Right lobe of liver (tissue), 6 donors: ENCODE data around the gene MED9. TPM values are rescaled to one million over a fixed set of nuclear protein-coding genes. Genes with fewer than 3 reads are reported as not detected.

ENCODE experiments used
- ATAC-seq, 4 donors: fragments of 200-7000 bp; cut with Tn5 transposase; one replicate each; pipeline ENCODE4 v1.9.1; 2020; ENCODE audit warnings: mild to moderate bottlenecking in 4 of 4, moderate library complexity in 4 of 4
- DNase-seq, 3 donors: peaks; one replicate each; pipeline ENCODE4 v3.0.0-alpha.2; 2020
- H3K27ac ChIP-seq, 3 donors: fragments of 200-600 bp; one replicate each; pipeline ENCODE4 v1.8.0; 2022
- H3K27me3 ChIP-seq, 2 donors: fragments of 200-600 bp; one replicate each; pipeline ENCODE4 v1.8.0; 2022
- H3K36me3 ChIP-seq, 4 donors: fragments of 200-600 bp; sonication (generic) in 1 of 4; one replicate each; pipeline versions ENCODE4 v1.5.1 to v1.8.0; 2017 to 2022; ENCODE audit warnings: control low read depth in 1 of 4
- H3K4me1 ChIP-seq, 4 donors: fragments of 200-600 bp; sonication (generic) in 1 of 4; one replicate each; pipeline versions ENCODE4 v1.5.1 to v1.8.0; 2017 to 2022; ENCODE audit warnings: control low read depth in 1 of 4
- H3K4me3 ChIP-seq, 3 donors: fragments of 200-600 bp; one replicate each; pipeline ENCODE4 v1.8.0; 2022
- H3K9me3 ChIP-seq, 4 donors: fragments of 200-600 bp; sonication (generic) in 1 of 4; one replicate each; pipeline versions ENCODE4 v1.5.1 to v1.8.0; 2017 to 2022; ENCODE audit warnings: control low read depth in 1 of 4
- CTCF ChIP-seq, 4 donors: fragments of 200-600 bp in 3 of 4; fragments of 450-650 bp in 1 of 4; IDR thresholded peaks; one replicate each; pipeline versions ENCODE4 v1.5.1 to v1.8.0; 2016 to 2022; ENCODE audit warnings: antibody characterized with exemption in 4 of 4, mild to moderate bottlenecking in 2 of 4
- POLR2A ChIP-seq: fragments of 450-650 bp; IDR thresholded peaks from one replicate; pipeline ENCODE4 v1.6.1; 2017; ENCODE audit warnings: antibody characterized with exemption, mild to moderate bottlenecking
- WGBS: methylation state at CpG from one replicate; pipeline ENCODE4 v1.1.6; 2018; ENCODE audit warnings: low coverage, low lambda C conversion rate; ENCODE audit not compliant: insufficient coverage; ENCODE audit errors: missing lambda C conversion rate; 5-methylcytosine and 5-hydroxymethylcytosine counted together
- intact Hi-C, 2 donors: fragments of 100-400 bp; cut with DNase I; formaldehyde crosslinking; loops; one replicate each; pipeline versions ENCODE4 v1.11.2 to v1.14.1; 2022
- total RNA-seq, 6 experiments: library from RNA; depleted of rRNA in 2 of 6; stranded (reverse); fragments of >200 nt in 2 of 6; fragmentation: NEBNext Ultra II Directional in 3 of 6; extraction: Animal tissue kit (Norgen Biotek cat#: 25700) in 3 of 6; gene quantifications; one replicate each; pipeline versions ENCODE4 v1.1.0 to v1.2.4, GENCODE V29; 2016 to 2023
- donor health status: DM: no; HTN: yes; CAD: no.
- donor health status: DM: no; HTN: no; CAD: no.
- donor health status: DM: no; HTN: no; CAD: no.
- donor health status: DM: no; HTN: yes; CAD: no.
- donor health status: DM: no; HTN: yes; CAD: no.

MED9 gene
- total RNA-seq, 6 experiments from 2014 or later: 5.7 to 24.4 (median 12.4) TPM

DNA sequence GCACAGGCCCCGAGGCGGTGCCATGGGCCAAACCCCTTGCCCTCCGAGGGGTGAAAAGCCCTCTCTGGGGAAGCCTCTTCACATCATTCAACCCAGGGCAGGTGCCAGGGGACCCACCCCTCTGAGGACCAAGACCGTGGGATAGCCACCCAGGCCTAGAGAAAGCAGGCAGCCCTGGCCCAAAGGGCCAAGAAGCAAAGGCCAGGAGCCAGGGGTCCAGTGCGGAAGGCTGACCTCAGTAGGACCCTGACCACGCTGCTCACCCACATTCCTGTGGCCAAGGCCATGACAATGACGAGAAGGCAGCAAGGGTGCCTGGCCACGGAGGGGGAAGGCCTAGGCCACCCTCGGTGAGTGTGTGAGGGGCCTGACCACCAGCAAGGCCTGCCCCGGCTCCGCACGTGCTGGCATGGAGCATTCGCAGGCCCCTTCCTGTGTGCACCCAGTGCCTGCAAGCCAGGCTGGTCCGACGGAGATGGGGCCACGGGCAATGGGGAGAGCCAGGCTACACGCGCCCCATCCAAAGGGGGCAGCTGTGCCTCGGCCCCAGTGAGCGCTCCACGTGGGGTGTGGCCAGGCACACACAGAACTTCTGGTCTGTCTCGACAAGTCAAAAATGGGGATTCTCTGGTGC lies 43.9 kb downstream of the MED9 start:
- Histone ChIP-seq H3K4me1 (peaks cover 0 to 22% (median 3%) of the 10 kb centered on the region in 4 donors), H3K9me3 (no peaks in the 10 kb centered on the region), H3K27ac (no peak overlapping the region), H3K36me3 (peaks cover 0 to 8% (median under 1%) of the 10 kb centered on the region in 4 donors), H3K4me3 (no peak overlapping the region), H3K27me3 (no peaks in the 10 kb centered on the region)
- intact Hi-C loops: no loop called here
- DNase-seq (no peak), ATAC-seq (no peak)
- WGBS: 100% methylated on average over 1 of the region's 22 CpGs
- TF ChIP-seq CTCF (IDR thresholded peaks at IDR 0.05) (no peak), POLR2A (no peak)

DNA sequence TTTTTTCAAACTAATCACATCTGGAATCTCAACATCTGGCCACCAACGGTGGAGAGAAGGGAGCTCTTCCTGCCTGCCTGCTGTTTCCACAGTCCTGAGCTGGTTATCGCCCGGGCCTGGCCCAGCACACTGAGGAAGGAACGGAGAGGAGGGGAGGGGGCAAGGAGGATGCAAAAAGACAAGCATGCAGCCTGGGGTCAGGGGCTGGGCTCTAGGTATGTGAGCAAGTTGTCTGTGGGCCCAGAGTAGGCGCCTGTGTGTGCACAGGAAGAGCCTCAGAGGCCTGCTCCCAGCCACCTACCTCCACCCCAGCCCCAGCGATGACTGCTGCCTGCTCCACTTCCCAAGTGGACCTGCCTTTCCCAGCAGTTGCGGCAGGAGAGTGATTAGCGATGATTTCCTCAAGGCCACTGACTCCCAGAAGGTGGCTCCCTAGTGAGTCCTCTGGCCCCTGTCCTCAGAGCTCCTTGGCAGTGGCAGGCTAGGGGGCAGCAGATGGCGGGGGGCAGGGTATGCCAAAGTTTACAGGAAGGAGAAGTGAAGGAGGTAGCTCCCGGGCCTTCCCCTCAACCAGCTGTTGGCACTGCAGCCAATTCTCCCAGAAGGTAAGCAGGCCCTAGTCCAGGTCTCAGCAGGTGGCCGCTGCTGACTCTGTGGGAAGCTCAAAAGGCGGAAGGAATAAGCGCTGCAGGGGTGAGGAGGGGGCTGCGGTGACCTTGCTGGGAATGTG lies 46.4 kb downstream of the MED9 start:
- H3K9me3 ChIP-seq: no peaks in the 10 kb centered on the region
- peak overlapping the region in 1 of 3 donors; percentile 40 for H3K27ac ChIP-seq
- ATAC-seq (peak in 1 of 4 donors; percentile 2), DNase-seq (no peak)
- TF ChIP-seq POLR2A (no peak), CTCF (IDR thresholded peaks at IDR 0.05) (no peak)
- intact Hi-C loops: no loop called here
- H3K36me3 ChIP-seq: peaks cover 0 to 8% (median under 1%) of the 10 kb centered on the region in 4 donors
- peaks cover 0 to 44% (median 14%) of the 10 kb centered on the region in 4 donors for H3K4me1 ChIP-seq
- H3K27me3 ChIP-seq: no peaks in the 10 kb centered on the region
- 39% methylated on average over 6 of the region's 14 CpGs for WGBS
- no peak overlapping the region for H3K4me3 ChIP-seq

DNA sequence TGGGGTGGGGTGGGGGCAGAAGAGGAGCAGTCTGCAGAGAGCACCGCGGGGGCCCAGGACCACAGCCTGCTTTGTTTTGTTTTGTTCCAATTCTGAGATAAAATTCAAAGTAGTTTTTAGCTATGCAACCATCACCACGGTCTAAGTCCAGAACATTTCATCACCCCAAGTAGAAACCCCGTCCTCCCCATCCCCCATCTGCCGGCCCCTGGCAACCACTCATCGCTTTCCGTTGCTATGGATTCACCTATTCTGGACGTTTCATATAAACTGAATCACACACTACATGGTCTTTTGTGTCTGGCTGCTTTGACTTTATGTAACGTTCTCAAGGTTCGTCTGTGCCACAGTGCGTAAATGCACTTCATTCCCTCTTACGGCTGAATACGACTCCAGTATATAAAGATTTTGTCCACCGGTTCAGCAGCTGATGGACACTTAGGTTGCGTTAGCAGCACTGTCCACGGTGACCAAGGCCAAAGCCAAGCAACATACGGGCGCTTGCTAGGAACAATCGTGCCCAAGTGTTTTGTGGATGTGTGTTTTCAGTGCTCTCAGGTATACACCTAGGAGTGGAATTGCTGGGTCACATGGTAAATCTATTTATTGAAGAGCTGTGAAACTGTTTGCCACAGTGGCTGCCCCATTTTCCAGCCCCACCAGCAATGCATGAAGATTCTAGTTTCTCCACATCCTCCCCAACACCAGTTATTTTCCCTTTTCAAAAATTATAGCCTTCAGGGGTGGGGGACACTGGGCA lies 47.1 kb downstream of the MED9 start:
- WGBS: 64% methylated on average over 16 of the region's 19 CpGs
- Histone ChIP-seq H3K27me3 (no peaks in the 10 kb centered on the region), H3K36me3 (peaks cover 0 to 8% (median under 1%) of the 10 kb centered on the region in 4 donors), H3K9me3 (no peaks in the 10 kb centered on the region), H3K4me1 (peaks cover 0 to 51% (median 18%) of the 10 kb centered on the region in 4 donors), H3K27ac (peak overlapping the region in 2 of 3 donors; percentile 8 to 40), H3K4me3 (no peak overlapping the region)
- DNase-seq (no peak), ATAC-seq (peak in 1 of 4 donors; percentile 39)
- intact Hi-C loops: no loop called here
- TF ChIP-seq CTCF (IDR thresholded peaks at IDR 0.05) (no peak), POLR2A (no peak)

GRCh38 chr17:17525311-17525710 lies 48.5 kb downstream of the MED9 start:
- no peaks in the 10 kb centered on the region for H3K9me3 ChIP-seq
- DNase-seq (no peak), ATAC-seq (no peak)
- WGBS: 72% methylated on average over 9 of the region's 15 CpGs
- TF ChIP-seq CTCF (IDR thresholded peaks at IDR 0.05) (no peak), POLR2A (no peak)
- peaks cover 0 to 8% (median 0%) of the 10 kb centered on the region in 4 donors for H3K36me3 ChIP-seq
- H3K27ac ChIP-seq: peak overlapping the region in 2 of 3 donors; percentile 74 to 97
- H3K4me1 ChIP-seq: peaks cover 0 to 64% (median 24%) of the 10 kb centered on the region in 4 donors
- H3K4me3 ChIP-seq: no peak overlapping the region
- intact Hi-C loops: loop anchor here in 1 of 2 donors (5.0 kb wide), 1 partner anchor 37 kb away; no protein-coding TSS in a partner anchor
- no peaks in the 10 kb centered on the region for H3K27me3 ChIP-seq
